ENCODE data around the gene GPBP1.
A peak's percentile ranks its signal among the peaks of the same experiment; 100 is the strongest.

Gene GPBP1

GRCh38 chr5:57209316-57210040 lies 35.6 kb downstream of the GPBP1 start:
- Histone ChIP-seq H3K4me1 (ENCODE audit: control insufficient read depth in 1 of 2, insufficient read depth in 2 of 2, low read length in 2 of 2) (peaks cover 2 to 9% of the 10 kb centered on the region in 2 experiments), H4K12ac (ENCODE audit: low read depth, low read length) (no peak overlapping the region), H3K27me3 (ENCODE audit: insufficient read depth, low read length) (no peaks in the 10 kb centered on the region), H3K18ac (ENCODE audit: low read length) (no peak overlapping the region), H2AK5ac (ENCODE audit: low read length) (no peak overlapping the region), H4K91ac (ENCODE audit: low read depth, low read length) (no peak overlapping the region), H2BK5ac (ENCODE audit: low read depth, low read length, poor library complexity) (no peak overlapping the region), H4K8ac (ENCODE audit: low read depth, low read length) (no peak overlapping the region), H3K4me3 (ENCODE audit: low read depth, low read length) (no peak overlapping the region), H3K79me2 (ENCODE audit: control insufficient read depth, insufficient read depth, low read length, poor library complexity) (peaks cover 21% of the 10 kb centered on the region), H2BK12ac (ENCODE audit: low read length) (no peak overlapping the region), H3K9me3 (ENCODE audit: insufficient read depth, low read depth, low read length) (no peaks in the 10 kb centered on the region), H3K36me3 (ENCODE audit: control insufficient read depth in 1 of 2, insufficient read depth in 2 of 2, low read length in 2 of 2) (peaks cover 9 to 15% of the 10 kb centered on the region in 2 experiments), H2AFZ (ENCODE audit: insufficient read depth, low read length, poor library complexity) (no peak overlapping the region), H3K4ac (ENCODE audit: low read depth, low read length) (no peak overlapping the region), H3K27ac (ENCODE audit: low read depth, low read length) (no peak overlapping the region), H3K23ac (ENCODE audit: low read length) (no peak overlapping the region), H3K14ac (ENCODE audit: low read length) (no peak overlapping the region), H3K79me1 (ENCODE audit: low read length) (no peaks in the 10 kb centered on the region), H3K4me2 (ENCODE audit: low read length) (no peak overlapping the region), H2BK120ac (ENCODE audit: insufficient read depth, low read length, poor library complexity) (no peak overlapping the region), H3K9ac (ENCODE audit: low read length) (no peak overlapping the region)
- DNase-seq: peak; percentile 35 to 89
- WGBS (ENCODE audit: extremely low coverage, insufficient coverage, insufficient read length): no CpG with 5 or more reads among the region's 2 CpGs

- no peaks in the 10 kb centered on the region for H3K27me3 ChIP-seq (ENCODE audit: insufficient read depth, low read length)
- no peak overlapping the region for H2AK5ac ChIP-seq (ENCODE audit: low read length)
- peaks cover 2 to 9% of the 10 kb centered on the region in 2 experiments for H3K4me1 ChIP-seq (ENCODE audit: control insufficient read depth in 1 of 2, insufficient read depth in 2 of 2, low read length in 2 of 2)
- no peaks in the 10 kb centered on the region for H3K9me3 ChIP-seq (ENCODE audit: insufficient read depth, low read depth, low read length)
- no peak overlapping the region for H2AFZ ChIP-seq (ENCODE audit: insufficient read depth, low read length, poor library complexity)
- no peak overlapping the region for H2BK120ac ChIP-seq (ENCODE audit: insufficient read depth, low read length, poor library complexity)
- H3K18ac ChIP-seq (ENCODE audit: low read length): no peak overlapping the region
- DNase-seq: no peak
- no peak overlapping the region for H3K4me2 ChIP-seq (ENCODE audit: low read length)
- H3K14ac ChIP-seq (ENCODE audit: low read length): no peak overlapping the region
- peak overlapping the region; percentile 85 for H3K4ac ChIP-seq (ENCODE audit: low read depth, low read length)
- H4K91ac ChIP-seq (ENCODE audit: low read depth, low read length): no peak overlapping the region
- H3K27ac ChIP-seq (ENCODE audit: low read depth, low read length): no peak overlapping the region
- H2BK12ac ChIP-seq (ENCODE audit: low read length): no peak overlapping the region
- H3K4me3 ChIP-seq (ENCODE audit: low read depth, low read length): no peak overlapping the region
- peaks cover 16 to 19% of the 10 kb centered on the region in 2 experiments for H3K36me3 ChIP-seq (ENCODE audit: control insufficient read depth in 1 of 2, insufficient read depth in 2 of 2, low read length in 2 of 2)
- no peak overlapping the region for H3K9ac ChIP-seq (ENCODE audit: low read length)
- H3K79me1 ChIP-seq (ENCODE audit: low read length): no peaks in the 10 kb centered on the region
- H4K12ac ChIP-seq (ENCODE audit: low read depth, low read length): no peak overlapping the region
- peaks cover 22% of the 10 kb centered on the region for H3K79me2 ChIP-seq (ENCODE audit: control insufficient read depth, insufficient read depth, low read length, poor library complexity)
- no peak overlapping the region for H2BK5ac ChIP-seq (ENCODE audit: low read depth, low read length, poor library complexity)
- no peak overlapping the region for H4K8ac ChIP-seq (ENCODE audit: low read depth, low read length)
- no peak overlapping the region for H3K23ac ChIP-seq (ENCODE audit: low read length)
Measured at GRCh38 chr5:57210633-57211032, 36.8 kb downstream of the GPBP1 start.

- no peaks in the 10 kb centered on the region for H3K9me3 ChIP-seq (ENCODE audit: insufficient read depth, low read depth, low read length)
- H4K91ac ChIP-seq (ENCODE audit: low read depth, low read length): no peak overlapping the region
- H2BK12ac ChIP-seq (ENCODE audit: low read length): no peak overlapping the region
- no peak overlapping the region for H2AFZ ChIP-seq (ENCODE audit: insufficient read depth, low read length, poor library complexity)
- H3K9ac ChIP-seq (ENCODE audit: low read length): no peak overlapping the region
- H3K27me3 ChIP-seq (ENCODE audit: insufficient read depth, low read length): no peaks in the 10 kb centered on the region
- WGBS (ENCODE audit: extremely low coverage, insufficient coverage, insufficient read length): no CpG with 5 or more reads among the region's 5 CpGs
- DNase-seq: no peak
- peaks cover 19 to 20% of the 10 kb centered on the region in 2 experiments for H3K36me3 ChIP-seq (ENCODE audit: control insufficient read depth in 1 of 2, insufficient read depth in 2 of 2, low read length in 2 of 2)
- no peak overlapping the region for H3K18ac ChIP-seq (ENCODE audit: low read length)
- no peak overlapping the region for H3K27ac ChIP-seq (ENCODE audit: low read depth, low read length)
- H2BK120ac ChIP-seq (ENCODE audit: insufficient read depth, low read length, poor library complexity): no peak overlapping the region
- H4K8ac ChIP-seq (ENCODE audit: low read depth, low read length): no peak overlapping the region
- H3K4ac ChIP-seq (ENCODE audit: low read depth, low read length): peak overlapping the region; percentile 93
- no peak overlapping the region for H2AK5ac ChIP-seq (ENCODE audit: low read length)
- H3K79me2 ChIP-seq (ENCODE audit: control insufficient read depth, insufficient read depth, low read length, poor library complexity): peaks cover 21% of the 10 kb centered on the region
- H3K4me3 ChIP-seq (ENCODE audit: low read depth, low read length): no peak overlapping the region
- no peak overlapping the region for H3K14ac ChIP-seq (ENCODE audit: low read length)
- H3K4me2 ChIP-seq (ENCODE audit: low read length): no peak overlapping the region
- H2BK5ac ChIP-seq (ENCODE audit: low read depth, low read length, poor library complexity): no peak overlapping the region
- H3K4me1 ChIP-seq (ENCODE audit: control insufficient read depth in 1 of 2, insufficient read depth in 2 of 2, low read length in 2 of 2): peaks cover 2 to 9% of the 10 kb centered on the region in 2 experiments
- no peak overlapping the region for H3K23ac ChIP-seq (ENCODE audit: low read length)
- no peaks in the 10 kb centered on the region for H3K79me1 ChIP-seq (ENCODE audit: low read length)
- no peak overlapping the region for H4K12ac ChIP-seq (ENCODE audit: low read depth, low read length)
Measured at GRCh38 chr5:57211039-57211438, 37.2 kb downstream of the GPBP1 start.

GRCh38 chr5:57215629-57216195 lies 41.9 kb downstream of the GPBP1 start:
- no peak overlapping the region for H4K8ac ChIP-seq (ENCODE audit: low read depth, low read length)
- no peaks in the 10 kb centered on the region for H3K79me1 ChIP-seq (ENCODE audit: low read length)
- no peak overlapping the region for H2BK12ac ChIP-seq (ENCODE audit: low read length)
- H3K36me3 ChIP-seq (ENCODE audit: control insufficient read depth in 1 of 2, insufficient read depth in 2 of 2, low read length in 2 of 2): peaks cover 22 to 23% of the 10 kb centered on the region in 2 experiments
- H3K23ac ChIP-seq (ENCODE audit: low read length): no peak overlapping the region
- no peak overlapping the region for H4K12ac ChIP-seq (ENCODE audit: low read depth, low read length)
- no peak overlapping the region for H3K14ac ChIP-seq (ENCODE audit: low read length)
- peak overlapping the region; percentile 65 for H3K18ac ChIP-seq (ENCODE audit: low read length)
- no peaks in the 10 kb centered on the region for H3K27me3 ChIP-seq (ENCODE audit: insufficient read depth, low read length)
- H3K4me3 ChIP-seq (ENCODE audit: low read depth, low read length): no peak overlapping the region
- H2AFZ ChIP-seq (ENCODE audit: insufficient read depth, low read length, poor library complexity): no peak overlapping the region
- no peak overlapping the region for H3K9ac ChIP-seq (ENCODE audit: low read length)
- no peaks in the 10 kb centered on the region for H3K9me3 ChIP-seq (ENCODE audit: insufficient read depth, low read depth, low read length)
- H3K27ac ChIP-seq (ENCODE audit: low read depth, low read length): no peak overlapping the region
- H2AK5ac ChIP-seq (ENCODE audit: low read length): no peak overlapping the region
- no peak overlapping the region for H2BK5ac ChIP-seq (ENCODE audit: low read depth, low read length, poor library complexity)
- no peak overlapping the region for H2BK120ac ChIP-seq (ENCODE audit: insufficient read depth, low read length, poor library complexity)
- DNase-seq: no peak
- peaks cover 9% of the 10 kb centered on the region for H3K79me2 ChIP-seq (ENCODE audit: control insufficient read depth, insufficient read depth, low read length, poor library complexity)
- H4K91ac ChIP-seq (ENCODE audit: low read depth, low read length): no peak overlapping the region
- no CpG with 5 or more reads among the region's 4 CpGs for WGBS (ENCODE audit: extremely low coverage, insufficient coverage, insufficient read length)
- peaks cover 2% of the 10 kb centered on the region in 2 experiments for H3K4me1 ChIP-seq (ENCODE audit: control insufficient read depth in 1 of 2, insufficient read depth in 2 of 2, low read length in 2 of 2)
- H3K4me2 ChIP-seq (ENCODE audit: low read length): no peak overlapping the region
- peak overlapping the region; percentile 72 for H3K4ac ChIP-seq (ENCODE audit: low read depth, low read length)
